ENCODE results near the gene RHBG.
"Not testable (repeated sequence)": the region's sequence is repeated elsewhere in the genome, so short reads cannot be mapped to it uniquely, and the experiment has no call there.

Gene RHBG
- 0 to 2.0 (median 0) reads per million in 17 experiments for total RNA-seq

- peak; percentile 50 to 83 (median 67) for DNase-seq
These were observed at the start of gene RHBG for GRCh38 chr1:156368889-156369684. Gene RHBG (plus strand): TSS chr1:156369211. CDS start chr1:156369250, 39 bp downstream.

- DNase-seq, result peak; percentile 40 to 58 (median 50)
These were observed 49.3 kb upstream of the RHBG start for GRCh38 chr1:156319664-156320063.

- no peak for DNase-seq
These were observed 48.5 kb upstream of the RHBG start for GRCh38 chr1:156320560-156320959.

- not testable (repeated sequence) for DNase-seq
These were observed 45.8 kb upstream of the RHBG start for GRCh38 chr1:156323179-156323578.

GRCh38 chr1:156336242-156336641 lies 32.8 kb upstream of the RHBG start:
- DNase-seq, result peak in 1 of 4 experiments; percentile 7

- DNase-seq, result no peak
These were observed 31.7 kb upstream of the RHBG start for GRCh38 chr1:156337052-156337887.

- no peak for DNase-seq
These were observed 31.2 kb upstream of the RHBG start for GRCh38 chr1:156337888-156338179.

- peak; percentile 100 for DNase-seq
These were observed 30.6 kb upstream of the RHBG start, which contains the start of the genes CCT3 and TSACC for GRCh38 chr1:156338180-156338976. Gene CCT3 (minus strand): TSS chr1:156338292. CDS start chr1:156338184, 108 bp downstream. Gene TSACC (plus strand): TSS chr1:156338526. CDS start chr1:156339758, 1,232 bp downstream.

GRCh38 chr1:156342166-156342955 lies 26.6 kb upstream of the RHBG start:
- peak in 3 of 4 experiments; percentile 14 to 26 (median 15) for DNase-seq

- DNase-seq, result peak in 1 of 4 experiments; percentile 17
These were observed 24.6 kb upstream of the RHBG start for GRCh38 chr1:156344409-156344808.

- not testable (repeated sequence) for DNase-seq
These were observed 23.0 kb upstream of the RHBG start for GRCh38 chr1:156346035-156346434.

- DNase-seq, result no peak
These were observed 22.4 kb upstream of the RHBG start for GRCh38 chr1:156346636-156347035.

GRCh38 chr1:156347331-156347730 lies 21.7 kb upstream of the RHBG start:
- no peak for DNase-seq

GRCh38 chr1:156352481-156352880 lies 16.5 kb upstream of the RHBG start:
- not testable (repeated sequence) for DNase-seq

GRCh38 chr1:156356262-156356874 lies 12.6 kb upstream of the RHBG start:
- no peak for DNase-seq

GRCh38 chr1:156356875-156357534 lies 12.0 kb upstream of the RHBG start:
- DNase-seq, result peak; percentile 31 to 76 (median 54)

GRCh38 chr1:156357977-156358376 lies 11.0 kb upstream of the RHBG start:
- no peak for DNase-seq

- DNase-seq, result no peak
These were observed 10.4 kb upstream of the RHBG start for GRCh38 chr1:156358641-156359040.

GRCh38 chr1:156359249-156359648 lies 9.8 kb upstream of the RHBG start:
- no peak for DNase-seq

GRCh38 chr1:156359973-156360372 lies 9.0 kb upstream of the RHBG start:
- DNase-seq, result peak in 2 of 4 experiments; percentile 26 to 45

GRCh38 chr1:156360534-156360933 lies 8.5 kb upstream of the RHBG start:
- DNase-seq, result no peak
